GM18511 (cell line): ENCODE results near the gene KRT27.
"Not testable (repeated sequence)": the region's sequence is repeated elsewhere in the genome, so short reads cannot be mapped to it uniquely, and the experiment has no call there.

Experiments
- ATAC-seq: cut with Tn5 transposase; IDR thresholded peaks from one replicate; pipeline ENCODE4 v1.9.1; 2021; ENCODE audit warnings: mild to moderate bottlenecking, moderate library complexity; ENCODE audit not compliant: unreplicated experiment

Gene KRT27, protein sequence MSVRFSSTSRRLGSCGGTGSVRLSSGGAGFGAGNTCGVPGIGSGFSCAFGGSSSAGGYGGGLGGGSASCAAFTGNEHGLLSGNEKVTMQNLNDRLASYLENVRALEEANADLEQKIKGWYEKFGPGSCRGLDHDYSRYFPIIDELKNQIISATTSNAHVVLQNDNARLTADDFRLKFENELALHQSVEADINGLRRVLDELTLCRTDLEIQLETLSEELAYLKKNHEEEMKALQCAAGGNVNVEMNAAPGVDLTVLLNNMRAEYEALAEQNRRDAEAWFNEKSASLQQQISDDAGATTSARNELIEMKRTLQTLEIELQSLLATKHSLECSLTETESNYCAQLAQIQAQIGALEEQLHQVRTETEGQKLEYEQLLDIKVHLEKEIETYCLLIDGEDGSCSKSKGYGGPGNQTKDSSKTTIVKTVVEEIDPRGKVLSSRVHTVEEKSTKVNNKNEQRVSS

DNA sequence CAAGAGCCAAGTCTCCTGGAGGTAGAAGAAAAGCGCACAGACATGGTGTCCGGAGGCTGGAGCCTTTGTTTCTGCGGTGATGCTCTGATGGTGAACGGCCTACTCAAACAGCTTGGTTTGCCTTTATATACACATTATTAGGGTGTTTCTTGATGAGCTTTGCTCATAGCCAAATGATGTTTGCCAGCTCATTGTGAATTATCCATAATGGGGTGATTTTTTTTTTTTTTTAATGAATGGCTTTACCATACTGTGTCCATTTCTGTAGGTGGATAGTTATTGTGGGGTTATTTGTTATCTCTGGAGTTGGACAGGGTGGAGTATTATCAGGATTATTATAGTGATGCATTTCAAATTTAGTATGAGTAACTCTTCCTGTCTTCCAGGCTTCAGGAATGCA lies at the start of gene KRT27:
Gene KRT27, minus strand, starts transcription at position 101 of the 400 bp plus-strand sequence. Its CDS starts 57 bp downstream, at position 44.
- no peak for ATAC-seq

DNA sequence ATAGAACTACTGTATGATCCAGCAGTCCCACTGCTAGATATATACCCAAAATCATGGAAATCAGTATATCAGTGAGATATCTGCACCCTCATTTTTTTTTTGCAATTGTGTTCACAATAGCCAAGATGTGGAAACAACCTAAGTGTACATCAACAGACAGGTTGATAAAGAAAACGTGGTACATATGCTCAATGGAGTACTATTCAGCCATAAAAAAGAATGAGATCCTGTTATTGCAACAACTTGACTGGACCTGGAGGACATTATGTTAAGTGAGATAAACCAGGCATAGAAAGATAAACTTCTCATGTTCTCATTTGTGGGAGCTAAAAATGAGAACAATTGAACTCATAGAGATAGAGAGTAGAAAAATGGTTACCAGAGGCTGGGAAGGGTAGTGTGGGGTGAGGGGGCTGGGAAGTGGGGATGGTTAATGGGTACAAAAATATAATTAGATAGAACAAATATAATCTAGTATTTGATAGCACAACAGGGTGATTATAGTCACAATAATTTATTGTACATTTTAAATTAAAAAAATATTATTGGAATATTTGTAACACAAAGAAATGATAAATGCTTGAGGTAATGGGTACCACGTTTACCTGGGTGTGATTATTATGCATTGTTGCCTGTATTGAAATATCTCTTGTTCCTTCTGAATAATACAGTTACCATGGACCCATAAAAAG lies 47.9 kb upstream of the KRT27 start:
- no peak for ATAC-seq

DNA sequence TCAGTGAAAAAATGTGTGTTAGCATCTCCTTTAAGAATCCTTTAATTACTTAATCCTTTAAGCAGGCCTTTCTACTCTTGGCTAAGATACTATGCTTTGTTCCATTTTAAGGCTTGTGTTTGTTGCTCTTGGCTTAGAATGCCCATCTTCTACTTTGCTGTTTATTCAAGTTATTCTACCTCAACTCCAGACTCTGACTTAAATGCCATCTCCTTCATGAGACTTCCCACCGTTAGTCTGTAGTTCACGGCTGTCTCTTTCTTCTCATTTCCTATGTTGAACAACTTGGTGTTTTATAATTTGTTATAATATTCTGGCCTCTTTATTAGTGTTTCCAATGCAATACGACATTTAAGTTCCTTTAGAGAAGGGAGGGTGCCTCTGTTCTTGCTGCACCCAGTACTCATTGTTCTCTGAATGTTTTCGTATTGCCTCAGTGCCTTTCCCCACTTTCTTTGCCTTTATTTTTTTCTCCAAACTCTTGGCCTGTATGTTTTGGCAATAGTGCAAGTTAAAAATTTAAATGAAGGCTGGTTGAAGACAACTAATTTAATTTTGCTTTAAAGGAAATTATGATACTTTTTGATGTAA lies 46.2 kb upstream of the KRT27 start:
- no peak for ATAC-seq

DNA sequence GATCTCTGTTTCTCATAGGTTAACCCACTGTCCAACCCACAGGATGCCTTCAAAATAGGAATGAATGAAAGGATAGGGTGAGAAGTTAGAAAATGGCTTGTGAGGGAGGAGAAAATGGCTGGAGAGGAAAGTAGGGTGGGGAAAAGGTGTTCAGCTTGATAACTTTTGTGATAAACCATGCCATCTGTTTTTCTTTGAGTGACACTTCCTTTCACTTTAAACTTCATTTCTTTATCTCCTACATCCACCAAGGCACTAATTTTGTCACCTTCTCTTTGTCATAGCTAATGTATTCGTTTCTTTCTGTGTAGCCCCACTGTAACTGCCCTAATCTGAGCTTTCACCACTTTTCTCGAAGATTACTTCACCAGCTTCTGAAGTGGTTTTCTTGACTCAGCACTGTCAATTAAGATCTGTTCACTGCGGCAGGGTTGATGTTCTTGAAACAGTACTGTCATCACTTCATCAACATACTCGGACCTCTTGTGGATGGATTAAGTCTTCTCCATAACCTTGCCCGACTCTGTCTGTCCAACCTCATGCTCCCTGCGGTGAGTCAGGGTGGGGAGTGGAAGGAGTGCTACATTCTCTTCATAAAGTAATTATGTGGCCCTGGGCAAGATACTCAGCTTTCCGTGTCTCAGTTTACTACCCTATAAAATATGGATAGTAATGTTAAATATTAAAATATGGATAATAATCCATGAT lies 45.5 kb upstream of the KRT27 start:
- no peak for ATAC-seq

DNA sequence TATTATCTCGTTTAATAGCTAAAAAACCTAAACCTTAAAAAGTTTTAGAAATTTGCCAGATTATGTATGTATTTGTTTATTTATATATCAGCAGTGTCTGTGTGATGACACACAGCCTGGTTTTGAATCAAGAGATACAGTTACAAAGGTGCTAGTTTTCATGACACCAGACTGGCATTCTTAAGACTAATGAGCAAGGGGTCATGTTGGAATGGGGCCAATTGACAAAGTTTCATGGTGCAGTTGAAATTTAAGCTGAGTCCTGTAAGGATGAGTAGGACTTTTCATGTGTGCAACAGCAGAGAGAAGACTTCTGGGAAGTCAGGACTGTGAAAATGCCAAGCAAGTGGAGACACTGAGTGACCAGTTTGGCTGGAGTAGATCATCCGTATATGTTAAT lies 43.2 kb upstream of the KRT27 start:
- ATAC-seq = no peak

DNA sequence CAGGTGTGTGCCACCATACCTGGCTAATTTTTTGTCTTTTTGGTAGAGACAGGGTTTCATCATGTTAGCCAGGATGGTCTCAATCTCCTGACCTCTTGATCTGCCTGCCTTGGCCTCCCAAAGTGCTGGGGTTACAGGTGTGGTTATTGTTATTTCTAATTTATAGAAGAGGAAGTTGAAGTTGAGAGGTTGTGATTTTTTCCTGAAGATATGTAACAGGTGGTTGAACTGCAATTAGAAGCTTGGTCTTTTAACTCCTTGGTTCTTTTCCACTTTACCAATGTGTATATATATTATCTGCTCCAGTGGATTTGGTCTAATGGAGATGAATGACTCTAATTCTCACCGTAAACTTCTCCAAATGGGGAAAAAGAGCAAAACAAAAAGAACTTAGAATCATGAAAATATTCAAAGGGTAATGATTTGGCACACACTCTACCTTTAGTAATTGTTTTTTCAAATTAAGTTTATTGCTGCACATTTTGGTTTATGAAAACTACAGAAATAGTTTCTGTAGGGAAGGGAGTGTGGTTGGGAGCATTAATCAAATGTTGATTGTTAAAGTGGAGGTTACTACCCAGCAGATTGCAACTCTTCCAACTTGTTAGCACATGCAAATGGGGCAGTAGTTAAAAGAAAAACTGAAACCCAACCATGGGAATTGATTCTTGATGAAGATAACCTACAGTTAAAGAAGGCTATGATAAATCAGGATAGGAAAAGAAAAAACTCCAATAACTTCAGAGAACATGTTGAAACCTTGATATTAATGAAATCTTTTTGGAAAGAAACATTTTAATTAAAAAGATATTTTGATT lies 41.9 kb upstream of the KRT27 start:
- ATAC-seq = no peak

DNA sequence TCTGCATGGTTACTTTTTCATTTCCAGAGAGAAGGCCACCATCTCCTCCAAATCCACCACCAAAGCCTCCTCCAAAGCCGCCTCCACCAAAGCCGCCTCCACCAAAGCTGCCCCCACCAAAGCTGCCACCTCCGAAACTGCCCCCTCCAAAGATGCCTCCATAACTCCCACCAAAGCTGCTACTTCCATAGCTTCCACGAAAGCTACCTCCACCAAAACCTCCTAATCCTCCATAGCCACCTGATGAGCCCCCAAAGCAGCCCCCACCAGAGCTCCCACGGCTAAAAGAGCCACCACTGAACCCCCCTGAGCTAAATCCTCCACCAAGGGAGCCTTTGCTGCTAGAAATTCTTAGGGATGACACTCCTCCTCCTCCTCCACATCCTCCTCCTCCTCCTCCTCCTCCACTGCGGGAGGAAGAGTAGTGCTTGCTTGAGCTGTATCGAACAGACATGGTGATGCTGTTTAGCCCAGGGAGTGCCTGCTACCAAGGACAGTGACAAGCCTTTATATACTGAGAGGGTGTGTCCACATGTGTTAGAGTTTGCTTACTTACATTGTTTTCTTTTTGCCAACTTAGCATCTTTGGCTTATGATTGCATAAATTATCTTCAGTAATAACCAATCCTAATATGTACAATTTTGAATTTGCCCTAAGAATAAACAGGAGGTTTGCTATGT lies 39.9 kb upstream of the KRT27 start, which contains the start of gene KRT10:
Gene KRT10, minus strand, starts transcription at position 483 of the 681 bp plus-strand sequence. Its CDS starts 29 bp downstream, at position 454.
- no peak for ATAC-seq

DNA sequence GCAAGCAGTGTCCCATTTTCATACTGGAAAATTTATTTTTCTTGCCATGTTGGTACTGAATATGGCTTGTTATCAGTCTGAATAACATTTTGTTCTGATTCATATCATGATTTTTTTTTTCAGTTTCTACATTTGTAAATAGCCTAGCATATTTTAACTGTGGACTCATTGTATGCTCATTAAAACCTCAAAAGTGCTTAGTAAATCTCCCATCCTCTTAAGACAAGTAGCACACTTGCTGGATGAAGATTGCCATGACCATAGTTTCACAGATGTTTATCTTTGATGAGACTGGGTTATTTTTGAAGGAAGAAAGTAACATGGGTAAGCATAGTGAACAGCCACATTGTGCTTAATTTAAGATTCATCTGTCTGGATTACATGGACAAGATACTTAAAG lies 39.2 kb upstream of the KRT27 start:
- no peak for ATAC-seq

DNA sequence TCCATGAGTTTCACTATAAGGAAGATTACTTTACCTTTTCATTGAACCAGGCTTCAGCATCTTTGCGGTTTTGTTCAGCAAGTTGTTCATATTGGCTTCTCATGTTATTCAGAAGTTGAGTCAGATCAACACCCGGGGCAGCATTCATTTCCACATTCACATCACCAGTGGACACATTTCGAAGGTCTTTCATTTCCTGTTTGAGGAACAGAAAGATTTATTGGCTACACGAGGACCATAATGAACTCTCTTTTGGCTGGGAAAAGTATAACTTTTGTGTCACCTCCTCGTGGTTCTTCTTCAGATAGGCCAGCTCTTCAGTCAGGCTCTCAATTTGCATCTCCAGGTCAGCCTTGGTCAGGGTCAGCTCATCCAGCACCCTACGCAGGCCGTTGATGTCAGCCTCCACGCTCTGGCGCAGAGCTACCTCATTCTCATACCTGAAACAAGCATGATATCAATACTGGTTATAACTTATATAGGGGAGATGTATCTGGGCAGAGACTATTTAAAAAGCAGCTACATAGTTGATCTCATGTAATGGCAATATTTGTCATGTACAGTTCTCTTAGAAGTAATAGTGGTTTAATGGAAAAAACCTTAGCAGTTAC lies 38.0 kb upstream of the KRT27 start:
- no peak for ATAC-seq

DNA sequence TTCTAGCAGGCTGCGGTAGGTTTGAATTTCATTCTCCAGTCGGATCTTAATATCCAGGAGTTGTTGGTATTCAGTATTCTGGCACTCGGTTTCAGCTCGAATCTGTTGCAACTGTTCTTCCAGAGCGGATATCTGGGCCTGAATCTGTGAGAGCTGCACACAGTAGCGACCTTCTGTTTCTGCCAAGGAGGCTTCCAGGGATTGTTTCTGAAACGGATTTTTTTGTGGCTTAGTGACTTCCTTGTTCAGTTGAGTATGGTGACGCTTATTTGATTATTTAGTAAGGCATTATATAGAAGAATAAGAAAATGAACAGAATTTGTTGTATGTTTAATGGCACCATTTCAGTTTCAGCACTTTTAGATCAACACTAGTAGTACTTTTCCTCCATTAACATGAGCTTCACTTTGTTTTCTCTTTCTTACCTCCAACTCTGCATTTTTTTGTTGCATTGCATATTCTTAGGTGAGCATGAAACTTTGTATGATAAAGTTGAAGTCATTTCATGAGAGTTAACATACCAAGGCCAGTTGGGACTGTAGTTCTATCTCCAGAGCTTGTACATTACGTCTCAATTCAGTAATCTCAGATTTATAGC lies 37.3 kb upstream of the KRT27 start:
- no peak for ATAC-seq

DNA sequence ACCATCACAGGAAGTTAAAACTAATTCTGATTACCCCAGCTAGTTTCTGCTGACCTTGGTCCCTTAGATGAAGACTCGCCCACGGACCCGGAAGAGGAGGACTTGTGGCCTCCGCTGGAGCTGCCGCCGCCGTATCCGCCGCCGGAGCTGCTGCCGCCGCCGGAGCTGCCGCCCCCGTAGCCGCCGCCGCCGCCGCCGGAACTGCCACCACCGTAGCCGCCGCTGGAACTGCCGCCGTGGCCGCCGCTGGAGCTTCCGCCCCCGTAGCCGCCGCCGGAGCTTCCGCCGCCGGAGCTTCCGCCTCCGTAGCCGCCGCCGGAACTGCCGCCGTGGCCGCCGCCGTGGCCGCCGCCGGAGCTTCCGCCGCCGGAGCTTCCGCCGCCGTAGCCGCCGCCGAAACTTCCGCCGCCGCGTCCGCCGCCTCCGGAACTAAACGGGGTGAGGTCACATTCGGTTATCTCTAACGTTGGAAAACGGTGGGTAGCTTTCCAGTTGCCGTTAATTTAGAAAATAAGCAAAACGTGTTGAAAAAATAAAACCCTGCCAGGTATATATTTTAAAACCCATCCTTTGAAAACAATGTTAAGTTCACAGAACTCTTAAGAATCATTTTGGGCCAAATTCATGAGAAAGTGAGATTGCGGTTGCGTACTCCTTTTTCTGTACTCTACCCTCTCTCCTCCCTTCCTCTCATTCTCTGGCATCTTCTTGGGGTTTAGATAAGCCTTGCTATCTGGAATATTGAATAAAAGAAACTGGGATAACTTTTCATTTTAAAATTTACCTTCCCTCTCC lies 36.6 kb upstream of the KRT27 start:
- ATAC-seq = peak; percentile 90

DNA sequence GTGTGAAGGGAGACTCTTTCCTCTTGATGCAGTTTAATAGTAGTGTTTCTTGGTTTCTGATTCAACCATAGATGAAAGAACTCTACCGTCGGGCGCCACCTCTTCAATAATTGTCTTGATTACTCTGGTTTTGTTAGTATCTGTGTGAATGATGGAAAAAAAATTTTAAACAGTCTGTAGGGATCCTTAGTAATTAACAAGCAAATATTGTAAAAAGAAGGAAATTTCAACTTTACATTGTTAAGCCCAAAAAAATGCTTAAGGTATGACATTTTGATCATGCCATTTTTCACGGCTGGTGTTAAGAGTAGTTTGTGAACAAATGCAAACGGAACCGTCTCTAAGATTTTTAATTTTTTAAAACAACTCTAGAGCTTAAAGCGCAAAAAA lies 36.0 kb upstream of the KRT27 start:
- no peak for ATAC-seq

DNA sequence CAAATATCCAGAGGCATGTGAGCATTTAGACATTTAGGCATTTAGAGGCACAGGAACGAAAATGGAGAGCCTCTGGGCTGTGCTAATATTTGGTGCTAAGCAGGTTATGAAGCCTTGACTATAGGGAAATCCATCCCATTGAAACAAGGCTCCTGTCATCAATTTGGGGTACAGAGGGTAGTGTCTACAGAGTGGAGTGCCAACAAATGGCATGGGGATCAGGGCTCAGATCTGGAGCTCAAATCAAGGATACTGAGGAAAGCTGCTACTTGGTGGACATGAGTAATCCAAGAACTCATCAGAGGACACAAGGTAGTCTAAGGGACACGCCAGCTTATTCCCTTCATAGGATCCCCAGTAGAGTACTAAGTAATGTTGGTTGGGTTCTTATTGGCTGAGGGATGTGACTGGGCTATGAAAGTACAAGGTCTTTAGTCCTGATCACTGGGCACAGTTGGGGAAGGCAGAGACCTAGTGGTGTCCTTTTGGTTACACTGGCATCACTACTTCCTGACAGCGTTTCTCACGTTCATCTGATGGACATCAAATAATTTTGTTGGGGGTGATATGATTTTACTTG lies 34.8 kb upstream of the KRT27 start:
- no peak for ATAC-seq

DNA sequence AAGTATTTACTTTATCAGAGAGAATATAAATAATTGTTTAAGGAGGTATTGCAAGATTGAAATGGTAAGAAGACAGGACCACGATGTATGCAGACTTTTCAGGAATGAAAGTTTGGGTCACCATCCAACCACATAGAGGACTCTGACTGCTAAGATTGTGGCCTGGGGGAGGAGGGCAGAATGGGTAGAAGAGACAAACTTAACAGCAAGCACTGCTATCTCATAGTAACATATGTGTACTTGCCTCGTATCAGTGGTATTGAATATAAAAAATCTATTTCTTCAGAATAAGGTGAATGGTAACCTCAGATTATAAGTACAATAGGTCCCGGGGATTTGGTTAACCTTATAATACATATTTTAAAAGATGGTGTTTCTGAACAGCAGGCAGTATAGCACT lies 34.2 kb upstream of the KRT27 start:
- ATAC-seq = no peak

DNA sequence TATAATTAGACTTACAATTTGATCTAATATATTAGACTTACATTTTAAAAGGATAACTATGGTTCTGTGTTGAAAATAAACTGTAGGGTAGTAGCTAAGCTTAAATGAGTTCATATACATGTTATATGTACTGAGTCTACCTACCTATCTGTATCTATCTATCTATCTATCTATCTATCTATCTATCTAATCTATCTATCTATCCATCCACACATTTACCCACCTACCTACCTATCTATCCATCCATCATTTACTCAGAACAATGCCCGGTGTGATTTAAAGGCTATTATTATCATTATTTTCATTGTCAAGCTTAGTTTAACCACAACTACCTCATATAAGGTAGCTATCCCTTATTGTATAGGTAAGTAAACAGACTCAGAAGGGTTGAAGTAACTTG lies 33.0 kb upstream of the KRT27 start:
- ATAC-seq = no peak

DNA sequence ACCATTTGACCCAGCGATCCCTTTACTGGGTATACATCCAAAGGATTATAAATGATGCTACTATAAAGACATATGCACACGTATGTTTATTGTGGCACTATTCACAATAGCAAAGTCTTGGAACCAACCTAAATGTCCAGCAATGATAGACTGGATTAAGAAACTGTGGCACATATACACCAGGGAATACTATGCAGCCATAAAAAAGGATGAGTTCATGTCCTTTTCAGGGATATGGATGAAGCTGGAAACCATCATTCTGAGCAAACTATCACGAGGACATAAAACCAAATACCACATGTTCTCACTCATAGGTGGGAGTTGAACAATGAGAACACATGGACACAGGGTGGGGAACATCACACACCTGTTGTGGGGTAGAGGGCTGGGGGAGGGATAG lies 32.3 kb upstream of the KRT27 start:
- not testable (repeated sequence) for ATAC-seq

DNA sequence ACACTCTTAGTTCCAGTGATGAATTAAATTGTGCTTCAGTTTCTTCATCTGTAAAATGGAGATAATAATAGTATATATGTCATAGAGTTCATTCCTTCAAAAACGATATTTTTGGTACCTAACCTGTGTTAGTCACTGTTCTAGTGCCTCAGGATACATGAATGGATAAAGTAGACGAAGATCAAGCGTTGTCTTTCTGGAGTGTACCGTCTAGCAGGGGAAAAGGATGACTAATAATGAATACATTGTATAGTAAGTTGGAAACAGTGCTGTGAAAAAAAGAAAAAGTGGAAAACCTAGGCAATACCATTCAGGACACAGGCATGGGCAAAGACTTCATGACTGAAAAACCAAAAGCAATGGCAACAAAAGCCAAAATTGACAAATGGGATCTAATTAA lies 31.5 kb upstream of the KRT27 start:
- ATAC-seq = no peak

DNA sequence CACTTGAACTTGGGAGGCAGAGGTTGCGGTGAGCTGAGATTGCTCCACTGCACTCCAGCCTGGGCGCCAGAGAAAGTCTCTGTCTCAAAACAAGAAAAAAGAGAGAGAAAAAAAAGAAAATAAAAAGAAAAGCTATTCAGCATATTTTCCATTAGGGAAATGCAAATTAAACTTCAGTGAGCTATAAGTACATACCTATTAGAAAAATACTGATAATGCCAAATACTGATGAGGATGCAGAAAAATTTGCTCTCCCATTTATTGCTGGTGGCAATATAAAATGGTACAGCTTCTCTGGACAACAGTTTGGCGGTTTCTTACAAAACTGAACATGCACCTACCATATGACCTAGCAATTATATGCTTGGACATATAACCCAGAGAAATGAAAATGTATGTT lies 30.3 kb upstream of the KRT27 start:
- no peak for ATAC-seq
